Measurements from ENCODE around the gene HELZ. TPM values are rescaled to one million over a fixed set of nuclear protein-coding genes. Genes with fewer than 3 reads are reported as not detected.

Gene HELZ
- total and polyA plus RNA-seq, 2 experiments from 2014 or later = 32.7 to 77.2 TPM

DNA sequence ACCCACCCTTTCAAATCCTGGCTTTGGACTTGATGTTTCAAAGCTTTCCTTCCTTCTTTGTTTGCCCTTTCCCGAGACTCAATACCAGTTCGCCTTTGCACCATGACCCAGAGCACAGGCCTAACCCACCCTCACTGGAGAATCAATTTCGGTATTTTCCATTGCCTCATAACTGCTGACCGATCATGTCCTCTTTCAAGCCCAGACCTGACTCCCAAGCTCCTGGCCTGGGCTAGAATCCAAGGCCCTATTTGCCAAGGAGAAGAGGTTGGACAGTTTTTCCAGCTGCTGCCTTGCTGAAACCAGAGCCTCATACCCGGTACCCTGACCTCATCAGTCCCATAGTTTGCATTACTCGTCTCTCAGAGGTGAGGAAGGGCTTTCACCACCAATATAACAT is 35.3 kb upstream of the HELZ start:
- no peaks in the 10 kb centered on the region for H3K9me3 ChIP-seq (ENCODE audit: low read depth)
- no peaks in the 10 kb centered on the region for H3K79me2 ChIP-seq
- H3K36me3 ChIP-seq (replicated peaks; ENCODE audit: insufficient read depth, low read depth) = no peaks in the 10 kb centered on the region
- no peak overlapping the region for H3K4me3 ChIP-seq
- peak overlapping the region; percentile 40 for H3K27ac ChIP-seq
- peak; percentile 18 for DNase-seq (ENCODE audit: low spot score)
- H2AFZ ChIP-seq = no peak overlapping the region
- no peak for TF ChIP-seq EZH2 (IDR thresholded peaks at IDR 0.05; ENCODE audit: borderline replicate concordance)
- TF ChIP-seq, protein P1, sequence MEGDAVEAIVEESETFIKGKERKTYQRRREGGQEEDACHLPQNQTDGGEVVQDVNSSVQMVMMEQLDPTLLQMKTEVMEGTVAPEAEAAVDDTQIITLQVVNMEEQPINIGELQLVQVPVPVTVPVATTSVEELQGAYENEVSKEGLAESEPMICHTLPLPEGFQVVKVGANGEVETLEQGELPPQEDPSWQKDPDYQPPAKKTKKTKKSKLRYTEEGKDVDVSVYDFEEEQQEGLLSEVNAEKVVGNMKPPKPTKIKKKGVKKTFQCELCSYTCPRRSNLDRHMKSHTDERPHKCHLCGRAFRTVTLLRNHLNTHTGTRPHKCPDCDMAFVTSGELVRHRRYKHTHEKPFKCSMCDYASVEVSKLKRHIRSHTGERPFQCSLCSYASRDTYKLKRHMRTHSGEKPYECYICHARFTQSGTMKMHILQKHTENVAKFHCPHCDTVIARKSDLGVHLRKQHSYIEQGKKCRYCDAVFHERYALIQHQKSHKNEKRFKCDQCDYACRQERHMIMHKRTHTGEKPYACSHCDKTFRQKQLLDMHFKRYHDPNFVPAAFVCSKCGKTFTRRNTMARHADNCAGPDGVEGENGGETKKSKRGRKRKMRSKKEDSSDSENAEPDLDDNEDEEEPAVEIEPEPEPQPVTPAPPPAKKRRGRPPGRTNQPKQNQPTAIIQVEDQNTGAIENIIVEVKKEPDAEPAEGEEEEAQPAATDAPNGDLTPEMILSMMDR (IDR thresholded peaks at IDR 0.05; ENCODE audit: poor library complexity) = no peak
- TF ChIP-seq EZH2phosphoT487 (IDR thresholded peaks at IDR 0.05; ENCODE audit: low read depth, severe bottlenecking, unreplicated experiment) = no peak
- H3K27me3 ChIP-seq = no peaks in the 10 kb centered on the region
- H3K4me2 ChIP-seq = no peak overlapping the region
- no peaks in the 10 kb centered on the region for H3K9me2 ChIP-seq (replicated peaks; ENCODE audit: insufficient read depth)
- 94% methylated on average over 6 of the region's 6 CpGs for WGBS (ENCODE audit: low lambda C conversion rate, missing lambda C conversion rate)
- H3K4me1 ChIP-seq (ENCODE audit: insufficient read depth) = no peaks in the 10 kb centered on the region
- H4K20me1 ChIP-seq (ENCODE audit: insufficient read depth, poor library complexity, severe bottlenecking) = no peaks in the 10 kb centered on the region

GRCh38 chr17:67279115-67279514 is 34.1 kb upstream of the HELZ start:
- H3K27ac ChIP-seq = no peak overlapping the region
- no peaks in the 10 kb centered on the region for H3K9me3 ChIP-seq (ENCODE audit: low read depth)
- H3K9me2 ChIP-seq (replicated peaks; ENCODE audit: insufficient read depth) = no peaks in the 10 kb centered on the region
- DNase-seq (ENCODE audit: low spot score) = no peak
- TF ChIP-seq, protein P1 (IDR thresholded peaks at IDR 0.05; ENCODE audit: poor library complexity) = no peak
- TF ChIP-seq EZH2phosphoT487 (IDR thresholded peaks at IDR 0.05; ENCODE audit: low read depth, severe bottlenecking, unreplicated experiment) (no peak), EZH2 (IDR thresholded peaks at IDR 0.05; ENCODE audit: borderline replicate concordance) (no peak)
- no peaks in the 10 kb centered on the region for H4K20me1 ChIP-seq (ENCODE audit: insufficient read depth, poor library complexity, severe bottlenecking)
- H3K27me3 ChIP-seq = no peaks in the 10 kb centered on the region
- no peak overlapping the region for H3K4me3 ChIP-seq
- no peaks in the 10 kb centered on the region for H3K4me1 ChIP-seq (ENCODE audit: insufficient read depth)
- H3K36me3 ChIP-seq (replicated peaks; ENCODE audit: insufficient read depth, low read depth) = no peaks in the 10 kb centered on the region
- H2AFZ ChIP-seq = no peak overlapping the region
- H3K79me2 ChIP-seq = no peaks in the 10 kb centered on the region
- 86% methylated on average over 7 of the region's 7 CpGs for WGBS (ENCODE audit: low lambda C conversion rate, missing lambda C conversion rate)
- no peak overlapping the region for H3K4me2 ChIP-seq

- Histone ChIP-seq H3K4me3 (no peak overlapping the region), H3K9me2 (replicated peaks; ENCODE audit: insufficient read depth) (no peaks in the 10 kb centered on the region), H2AFZ (no peak overlapping the region), H3K36me3 (replicated peaks; ENCODE audit: insufficient read depth, low read depth) (no peaks in the 10 kb centered on the region), H3K4me2 (no peak overlapping the region), H3K79me2 (no peaks in the 10 kb centered on the region), H3K27me3 (no peaks in the 10 kb centered on the region), H3K27ac (no peak overlapping the region), H3K9me3 (ENCODE audit: low read depth) (no peaks in the 10 kb centered on the region), H3K4me1 (ENCODE audit: insufficient read depth) (no peaks in the 10 kb centered on the region), H4K20me1 (ENCODE audit: insufficient read depth, poor library complexity, severe bottlenecking) (no peaks in the 10 kb centered on the region)
- no peak for DNase-seq (ENCODE audit: low spot score)
- TF ChIP-seq, protein P1 (IDR thresholded peaks at IDR 0.05; ENCODE audit: poor library complexity) = no peak
- no peak for TF ChIP-seq EZH2phosphoT487 (IDR thresholded peaks at IDR 0.05; ENCODE audit: low read depth, severe bottlenecking, unreplicated experiment)
- no peak for TF ChIP-seq EZH2 (IDR thresholded peaks at IDR 0.05; ENCODE audit: borderline replicate concordance)
- 94% methylated on average over 10 of the region's 10 CpGs for whole genome bisulfite sequencing (ENCODE audit: low lambda C conversion rate, missing lambda C conversion rate)
These were observed 33.4 kb upstream of the HELZ start for GRCh38 chr17:67278363-67278762.

DNA sequence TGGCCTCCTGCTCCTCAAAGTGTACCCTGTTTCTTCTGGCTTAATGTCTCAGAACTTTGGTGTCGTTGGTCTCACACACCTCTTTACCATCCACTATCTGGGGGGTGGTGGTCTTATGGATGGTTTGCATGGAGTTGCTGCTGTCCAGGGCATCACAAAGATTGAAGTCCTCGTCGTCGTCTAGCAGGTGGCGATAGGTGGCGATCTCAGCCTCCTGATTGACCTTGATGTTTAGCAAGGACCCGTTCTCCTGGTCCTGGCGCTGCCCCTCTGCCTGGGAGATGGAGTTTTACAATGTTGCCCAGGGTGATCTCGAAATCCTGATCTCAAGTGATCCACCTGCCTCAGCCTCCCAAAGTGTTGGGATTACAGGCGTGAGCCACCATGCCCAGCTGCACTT is 31.1 kb upstream of the HELZ start:
- TF ChIP-seq, protein P1 (IDR thresholded peaks at IDR 0.05; ENCODE audit: poor library complexity) = peak; percentile 19
- TF ChIP-seq EZH2phosphoT487 (IDR thresholded peaks at IDR 0.05; ENCODE audit: low read depth, severe bottlenecking, unreplicated experiment) = no peak

More for the DNA sequence above, 31.1 kb upstream of the HELZ start:
- H3K27me3 ChIP-seq = no peaks in the 10 kb centered on the region
- H3K4me2 ChIP-seq = no peak overlapping the region
- H3K27ac ChIP-seq = no peak overlapping the region
- WGBS (ENCODE audit: low lambda C conversion rate, missing lambda C conversion rate) = 33% methylated on average over 10 of the region's 10 CpGs
- no peak for DNase-seq (ENCODE audit: low spot score)
- no peaks in the 10 kb centered on the region for H3K36me3 ChIP-seq (replicated peaks; ENCODE audit: insufficient read depth, low read depth)
- H3K9me3 ChIP-seq (ENCODE audit: low read depth) = no peaks in the 10 kb centered on the region
- no peaks in the 10 kb centered on the region for H3K4me1 ChIP-seq (ENCODE audit: insufficient read depth)
- H3K79me2 ChIP-seq = no peaks in the 10 kb centered on the region
- H3K4me3 ChIP-seq = no peak overlapping the region
- H4K20me1 ChIP-seq (ENCODE audit: insufficient read depth, poor library complexity, severe bottlenecking) = no peaks in the 10 kb centered on the region
- no peak overlapping the region for H2AFZ ChIP-seq
- H3K9me2 ChIP-seq (replicated peaks; ENCODE audit: insufficient read depth) = no peaks in the 10 kb centered on the region
